ENCODE data around the gene MFNG.
A peak's percentile ranks its signal among the peaks of the same experiment; 100 is the strongest.
"Not testable (repeated sequence)": the region's sequence is repeated elsewhere in the genome, so short reads cannot be mapped to it uniquely, and the experiment has no call there.

Gene MFNG

GRCh38 chr22:37486224-37486845 is at the start of gene MFNG:
TSS of gene MFNG (minus strand) at chr22:37486384. CDS start at chr22:37486177, 207 bp downstream.
- DNase-seq (ENCODE audit: insufficient read length, low spot score) (peak; percentile 97), FAIRE-seq (peak; percentile 89)

DNA sequence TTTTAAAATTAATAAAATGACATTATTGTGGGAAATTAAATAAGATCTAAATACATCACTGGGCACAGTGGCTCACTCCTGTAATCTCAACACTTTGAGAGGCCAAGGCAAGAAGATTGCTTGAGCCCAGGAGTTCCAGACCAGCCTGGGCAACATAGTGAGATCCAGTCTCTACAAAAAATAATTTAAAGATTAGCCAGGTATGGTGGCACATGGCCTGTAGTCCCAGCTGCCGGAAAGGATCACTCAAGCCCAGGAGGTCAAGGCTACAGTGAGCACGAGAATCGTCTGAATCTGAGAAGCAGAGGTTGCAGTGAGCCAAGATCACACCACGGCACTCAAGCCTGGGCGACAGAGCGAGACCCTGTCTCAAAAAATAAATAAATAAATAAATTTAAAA is 49.0 kb upstream of the MFNG start:
- DNase-seq (ENCODE audit: insufficient read length, low spot score) (no peak), FAIRE-seq (no peak)

GRCh38 chr22:37534445-37534844 is 48.3 kb upstream of the MFNG start:
- FAIRE-seq (no peak), DNase-seq (ENCODE audit: insufficient read length, low spot score) (no peak)

GRCh38 chr22:37533995-37534394 is 47.8 kb upstream of the MFNG start:
- no peak for DNase-seq (ENCODE audit: insufficient read length, low spot score)

GRCh38 chr22:37529652-37530345 is 43.6 kb upstream of the MFNG start:
- DNase-seq (ENCODE audit: insufficient read length, low spot score) (no peak), FAIRE-seq (no peak)

More at GRCh38 chr22:37533995-37534394, 47.8 kb upstream of the MFNG start:
- peak; percentile 26 for FAIRE-seq

DNA sequence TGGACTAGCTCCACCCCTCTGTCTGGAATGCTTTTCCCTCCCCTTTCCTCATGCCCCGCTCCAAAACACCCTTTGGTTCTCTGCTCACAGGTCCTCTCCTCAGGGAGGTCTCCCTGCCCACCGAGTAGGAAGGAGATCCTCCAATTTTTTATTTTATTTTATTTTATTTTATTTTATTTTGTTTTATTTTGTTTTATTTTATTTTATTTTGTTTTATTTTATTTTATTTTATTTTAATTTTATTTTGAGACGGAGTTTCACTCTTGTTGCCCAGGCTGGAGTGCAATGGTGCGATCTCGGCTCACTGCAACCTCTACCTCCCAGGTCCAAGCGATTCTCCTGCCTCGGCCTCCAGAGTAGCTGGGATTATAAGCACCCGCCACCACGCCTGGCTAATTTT is 41.8 kb upstream of the MFNG start:
- not testable (repeated sequence) for DNase-seq (ENCODE audit: insufficient read length, low spot score); FAIRE-seq

DNA sequence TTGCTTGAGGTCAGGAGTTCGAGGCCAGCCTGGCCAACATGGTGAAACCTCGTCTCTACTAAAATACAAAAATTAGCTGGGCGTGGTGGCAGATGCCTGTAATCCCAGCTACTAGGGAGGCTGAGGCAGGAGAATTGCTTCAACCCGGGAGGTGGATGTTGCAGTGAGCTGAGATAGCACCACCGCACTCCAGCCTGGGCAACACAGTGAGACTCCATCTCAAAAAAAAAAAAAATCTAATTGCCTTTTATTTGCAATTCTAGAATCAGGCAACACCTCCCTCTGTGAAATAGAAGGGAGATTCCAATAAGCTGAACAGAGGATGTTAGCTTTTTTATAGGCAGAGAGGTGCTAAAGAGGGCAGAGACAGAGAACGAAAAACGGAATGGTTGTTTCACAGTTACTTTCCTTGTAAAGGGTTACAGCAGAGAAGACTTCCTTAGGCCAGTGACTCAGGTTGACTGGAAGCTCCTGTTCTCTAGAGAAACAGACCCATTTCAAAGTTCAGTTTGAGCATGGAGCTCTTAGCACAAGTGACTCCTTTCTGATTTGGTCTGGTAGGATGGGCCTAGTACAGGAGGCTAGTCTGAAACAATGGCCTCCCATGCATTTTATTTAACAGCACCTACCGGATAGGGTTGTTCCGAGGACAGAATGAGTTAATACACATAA is 41.0 kb upstream of the MFNG start:
- not testable (repeated sequence) for DNase-seq (ENCODE audit: insufficient read length, low spot score); FAIRE-seq

DNA sequence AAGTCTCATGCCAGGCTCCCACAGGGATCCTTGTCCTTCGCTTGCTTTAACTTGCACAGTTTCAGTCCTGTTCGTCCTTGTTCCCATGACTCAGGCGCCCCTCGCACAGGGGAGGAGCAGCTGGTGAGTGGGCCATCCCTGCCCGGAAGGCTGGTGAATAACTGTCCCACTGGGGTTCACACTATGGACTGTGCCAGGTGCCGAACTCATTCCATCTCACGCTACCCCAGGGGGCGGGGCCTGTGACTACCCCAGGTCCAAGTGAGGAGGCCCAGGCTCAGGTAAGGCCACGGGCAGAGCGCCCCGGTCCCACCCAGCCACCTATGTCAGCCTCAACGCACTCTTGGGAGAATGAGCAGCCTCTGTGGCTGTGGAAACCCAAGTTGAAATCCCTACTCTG is 40.2 kb upstream of the MFNG start:
- FAIRE-seq (no peak), DNase-seq (ENCODE audit: insufficient read length, low spot score) (no peak)

GRCh38 chr22:37525746-37526350 is 39.7 kb upstream of the MFNG start:
- FAIRE-seq: no peak
- DNase-seq (ENCODE audit: insufficient read length, low spot score): no peak

- DNase-seq (ENCODE audit: insufficient read length, low spot score) (no peak), FAIRE-seq (no peak)
Measured at GRCh38 chr22:37525073-37525745, 39.0 kb upstream of the MFNG start.

GRCh38 chr22:37522482-37522881 is 36.3 kb upstream of the MFNG start:
- DNase-seq (ENCODE audit: insufficient read length, low spot score) (no peak), FAIRE-seq (no peak)

- DNase-seq (ENCODE audit: insufficient read length, low spot score): no peak
- FAIRE-seq: no peak
Measured at GRCh38 chr22:37521236-37521739, 35.1 kb upstream of the MFNG start.

DNA sequence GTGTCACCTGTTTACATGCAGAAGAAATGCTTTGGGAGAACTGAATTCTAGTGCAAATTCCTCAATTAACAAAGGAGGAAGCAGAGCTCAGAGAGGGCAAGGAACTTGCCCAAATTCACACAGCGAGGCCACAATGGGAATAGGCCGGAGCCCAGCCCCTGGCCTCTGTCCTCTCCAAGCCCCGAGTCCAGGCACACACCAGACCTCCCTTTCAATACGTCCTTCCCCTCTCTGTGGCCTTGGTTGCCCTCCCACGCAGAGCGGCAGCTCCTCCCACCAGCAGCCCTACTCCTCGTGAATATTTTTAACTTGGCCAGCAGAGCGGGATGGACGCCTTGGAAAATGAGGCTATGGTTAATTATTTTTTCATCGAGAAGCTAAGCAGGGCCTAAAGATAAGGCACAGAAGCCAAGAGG is 34.6 kb upstream of the MFNG start:
- FAIRE-seq: no peak
- no peak for DNase-seq (ENCODE audit: insufficient read length, low spot score)

DNA sequence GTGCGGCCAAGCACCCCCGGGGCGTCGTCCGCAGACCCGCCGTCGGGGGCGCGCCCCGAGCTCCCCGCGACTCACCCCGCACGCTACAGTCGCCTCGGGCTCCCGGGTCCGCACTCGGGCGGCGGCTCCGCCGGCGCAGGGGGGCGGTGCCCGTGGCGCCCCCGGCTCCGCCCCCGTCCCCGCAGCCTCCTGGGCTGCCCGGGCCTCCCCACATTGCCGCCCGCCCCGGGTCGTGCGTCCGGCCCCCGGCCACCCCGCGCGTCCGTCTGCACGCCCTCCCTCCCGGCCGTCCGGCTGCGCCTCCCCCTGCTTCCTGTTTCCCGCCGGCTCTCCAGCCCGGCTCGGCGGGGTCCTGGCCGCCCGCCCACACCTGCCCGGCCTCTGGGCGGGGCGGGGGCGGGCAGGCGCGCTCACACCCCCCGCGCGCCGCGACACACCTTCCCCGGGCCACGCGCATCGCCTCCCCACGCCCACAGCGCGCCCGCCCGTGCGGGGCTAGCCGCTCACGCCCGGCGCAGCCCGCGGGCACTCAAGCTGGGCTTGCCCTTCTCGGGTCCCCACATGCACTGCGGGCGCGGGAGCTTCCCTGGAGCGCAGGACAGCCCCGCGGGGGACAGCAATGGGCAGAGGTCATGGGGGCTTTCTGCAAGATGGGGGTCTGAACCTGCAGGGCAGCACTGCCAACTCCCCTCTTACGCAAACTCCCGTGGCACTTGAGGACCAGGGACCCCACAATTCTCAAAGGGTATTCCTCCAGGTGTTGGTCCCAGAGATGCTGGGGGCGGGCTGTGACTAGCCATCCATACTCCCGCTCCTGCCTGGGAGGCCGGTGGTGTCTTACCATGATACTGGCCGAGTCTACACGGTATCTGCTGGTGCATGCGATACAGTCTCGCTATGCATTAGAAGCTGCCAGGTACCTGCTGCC is 33.3 kb upstream of the MFNG start, which contains the start of gene CARD10:
Gene CARD10, minus strand, starts transcription at position 148 of the 928 bp plus-strand sequence. CDS start 215 bp downstream, outside the sequence.
- no peak for FAIRE-seq
- no peak for DNase-seq (ENCODE audit: insufficient read length, low spot score)

DNA sequence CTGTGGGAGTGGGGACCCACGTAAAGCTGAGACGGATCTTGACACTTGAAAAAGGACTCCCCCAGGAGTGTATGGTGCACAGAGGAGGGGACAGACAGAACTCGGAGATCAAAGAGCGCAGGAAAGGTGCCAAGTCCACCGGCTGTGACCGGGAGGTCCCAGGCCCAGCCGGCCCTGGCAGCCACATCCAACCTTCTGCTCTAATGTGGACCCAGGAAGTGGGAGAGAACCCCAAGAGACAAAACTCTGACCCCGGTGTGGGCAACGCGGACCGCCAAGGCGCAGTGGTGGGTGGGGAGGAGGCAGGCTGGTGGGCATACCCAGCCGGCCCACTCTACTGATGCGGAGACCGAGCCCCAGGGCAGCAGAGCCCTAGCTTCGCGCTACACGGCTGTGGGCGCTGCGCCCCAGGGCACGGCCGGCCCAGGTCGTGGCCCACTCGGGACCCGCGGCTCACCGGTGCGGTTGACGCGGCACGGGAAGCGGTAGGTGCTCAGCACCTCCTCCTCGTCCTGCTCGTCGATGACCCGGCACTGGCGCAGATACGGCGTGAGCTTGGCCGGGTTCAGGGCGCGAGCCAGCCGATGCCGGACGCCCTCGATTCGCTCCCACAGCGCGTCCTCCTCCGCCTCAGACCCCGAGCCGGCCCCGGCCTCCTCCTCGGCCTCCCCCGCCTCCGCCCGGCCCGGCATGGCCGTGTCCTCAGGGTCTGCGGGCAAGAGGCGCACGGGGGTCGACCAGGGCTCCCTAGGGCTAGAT is 32.5 kb upstream of the MFNG start:
- DNase-seq (ENCODE audit: insufficient read length, low spot score): no peak
- FAIRE-seq: no peak

- FAIRE-seq (no peak), DNase-seq (ENCODE audit: insufficient read length, low spot score) (no peak)
Measured at GRCh38 chr22:37517826-37518450, 31.8 kb upstream of the MFNG start.

- no peak for DNase-seq (ENCODE audit: insufficient read length, low spot score)
- no peak for FAIRE-seq
Measured at GRCh38 chr22:37516456-37516855, 30.3 kb upstream of the MFNG start.

- FAIRE-seq (no peak), DNase-seq (ENCODE audit: insufficient read length, low spot score) (no peak)
Measured at GRCh38 chr22:37515901-37516300, 29.7 kb upstream of the MFNG start.

All from GM19239 (cell line).